C1 segment of cervical spinal cord (tissue), 14 donors: ENCODE data around the gene SBDS.

Experiments
- DNase-seq, 14 donors: peaks; one replicate each; lab custom pipeline; 2025; lab: John Stamatoyannopoulos, UW

The SBDS gene

GRCh38 chr7:66946545-66946944 is 48.8 kb downstream of the SBDS start:
- no peak for DNase-seq

GRCh38 chr7:66939325-66939724 is 56.1 kb downstream of the SBDS start:
- DNase-seq, result no peak

- no peak for DNase-seq
Measured at GRCh38 chr7:66937940-66938339, 57.4 kb downstream of the SBDS start.
